Activated CD8-positive, alpha-beta T cell treated with anti-CD3 and anti-CD28 coated beads for 36 hours (primary cell): Measurements from ENCODE around the gene XRCC3. TPM values are rescaled to one million over a fixed set of nuclear protein-coding genes. Genes with fewer than 3 reads are reported as not detected.

Source experiments
- ATAC-seq: fragments of 200-7000 bp; cut with Tn5 transposase; one replicate; pipeline ENCODE4 v1.10.0; 2021; ENCODE audit warnings: mild to moderate bottlenecking, moderate library complexity
- CTCF ChIA-PET: fragments of 350-600 bp; sonication (Branson Sonifier 250); formaldehyde crosslinking; loops from one replicate; lab custom pipeline; 2021; ENCODE audit warnings: antibody characterized with exemption; lab: Charles Lee
- POLR2A ChIA-PET: fragments of 350-600 bp; sonication (Branson Sonifier 250); formaldehyde crosslinking; loops from one replicate; lab custom pipeline; 2021; ENCODE audit warnings: antibody characterized with exemption; lab: Charles Lee
- DNase-seq: peaks from one replicate; pipeline ENCODE4 v3.0.0-alpha.2; 2020
- H3K27ac Mint-ChIP-seq: one replicate; pipeline ENCODE4 v1.8.0; 2021; ENCODE audit warnings: mild to moderate bottlenecking, mixed read lengths
- H3K27me3 Mint-ChIP-seq: one replicate; pipeline ENCODE4 v1.8.0; 2021; ENCODE audit warnings: mixed read lengths
- H3K36me3 Mint-ChIP-seq: one replicate; pipeline ENCODE4 v1.8.0; 2021; ENCODE audit warnings: low read depth, mixed read lengths
- H3K4me1 Mint-ChIP-seq: one replicate; pipeline ENCODE4 v1.8.0; 2021; ENCODE audit warnings: low read depth, mixed read lengths
- H3K4me3 Mint-ChIP-seq: one replicate; pipeline ENCODE4 v1.8.0; 2021; ENCODE audit warnings: mild to moderate bottlenecking, moderate library complexity, mixed read lengths
- H3K9me3 Mint-ChIP-seq: one replicate; pipeline ENCODE4 v1.8.0; 2021; ENCODE audit warnings: mixed read lengths
- intact Hi-C: fragments of 100-400 bp; cut with micrococcal nuclease; formaldehyde crosslinking; loops from one replicate; pipeline ENCODE4 v1.10.0; 2022
- total RNA-seq, 2 experiments: library from RNA; stranded (reverse); gene quantifications; one replicate each; pipeline ENCODE4 v1.2.3, GENCODE V29; 2021
- TF ChIP-seq, protein P1 (sequence below): fragments of 200-600 bp; IDR thresholded peaks from one replicate; pipeline ENCODE4 v1.8.0; 2022; ENCODE audit warnings: antibody characterized with exemption, mild to moderate bottlenecking

The XRCC3 gene
- total RNA-seq, 2 experiments from 2014 or later, result 47.3 to 55.2 TPM

DNA sequence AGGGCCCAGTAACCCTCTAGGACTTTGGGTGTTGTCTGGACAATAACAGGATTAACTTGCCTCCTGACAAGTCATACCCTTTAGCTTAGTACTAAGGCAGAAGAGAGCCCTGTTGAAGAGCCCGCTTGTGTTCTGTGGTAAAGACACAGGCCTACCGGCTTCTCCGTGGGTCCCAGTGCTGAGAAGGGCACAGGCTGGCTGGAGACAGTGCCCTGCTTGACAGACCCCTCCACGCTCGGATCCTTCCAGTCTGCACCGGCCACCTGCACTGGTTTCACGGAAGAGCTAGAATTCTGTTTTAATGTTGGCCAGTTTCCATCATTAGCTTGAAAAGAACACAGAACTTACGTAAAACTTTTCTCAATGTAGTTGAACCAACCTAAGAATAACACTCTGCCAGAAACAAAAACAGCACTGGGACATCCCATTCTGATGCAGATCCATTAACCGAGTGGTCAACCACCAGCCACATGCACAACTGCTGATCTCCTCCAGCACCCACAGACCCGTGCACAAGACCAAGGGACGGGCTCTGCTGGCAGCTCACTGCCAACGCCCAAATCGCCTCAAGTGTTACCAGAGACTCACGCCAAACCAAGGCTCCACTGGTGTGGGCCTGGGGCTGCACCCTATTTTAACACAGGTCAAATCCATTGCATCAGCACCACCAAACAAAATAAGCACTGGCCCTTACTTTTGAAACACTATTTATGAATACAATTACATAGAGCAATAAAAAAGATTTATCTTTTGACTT is 27.4 kb upstream of the XRCC3 start:
- ATAC-seq (no peak), DNase-seq (no peak)
- Mint-ChIP-seq H3K4me1 (no peaks in the 10 kb centered on the region), H3K27ac (no peak overlapping the region), H3K36me3 (no peaks in the 10 kb centered on the region), H3K27me3 (no peaks in the 10 kb centered on the region), H3K9me3 (no peaks in the 10 kb centered on the region), H3K4me3 (no peak overlapping the region)
- TF ChIP-seq, protein P1, sequence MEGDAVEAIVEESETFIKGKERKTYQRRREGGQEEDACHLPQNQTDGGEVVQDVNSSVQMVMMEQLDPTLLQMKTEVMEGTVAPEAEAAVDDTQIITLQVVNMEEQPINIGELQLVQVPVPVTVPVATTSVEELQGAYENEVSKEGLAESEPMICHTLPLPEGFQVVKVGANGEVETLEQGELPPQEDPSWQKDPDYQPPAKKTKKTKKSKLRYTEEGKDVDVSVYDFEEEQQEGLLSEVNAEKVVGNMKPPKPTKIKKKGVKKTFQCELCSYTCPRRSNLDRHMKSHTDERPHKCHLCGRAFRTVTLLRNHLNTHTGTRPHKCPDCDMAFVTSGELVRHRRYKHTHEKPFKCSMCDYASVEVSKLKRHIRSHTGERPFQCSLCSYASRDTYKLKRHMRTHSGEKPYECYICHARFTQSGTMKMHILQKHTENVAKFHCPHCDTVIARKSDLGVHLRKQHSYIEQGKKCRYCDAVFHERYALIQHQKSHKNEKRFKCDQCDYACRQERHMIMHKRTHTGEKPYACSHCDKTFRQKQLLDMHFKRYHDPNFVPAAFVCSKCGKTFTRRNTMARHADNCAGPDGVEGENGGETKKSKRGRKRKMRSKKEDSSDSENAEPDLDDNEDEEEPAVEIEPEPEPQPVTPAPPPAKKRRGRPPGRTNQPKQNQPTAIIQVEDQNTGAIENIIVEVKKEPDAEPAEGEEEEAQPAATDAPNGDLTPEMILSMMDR, result no peak
- intact Hi-C loops, result no loop called here
- POLR2A ChIA-PET, result no interaction called here
- CTCF ChIA-PET, result no interaction called here

DNA sequence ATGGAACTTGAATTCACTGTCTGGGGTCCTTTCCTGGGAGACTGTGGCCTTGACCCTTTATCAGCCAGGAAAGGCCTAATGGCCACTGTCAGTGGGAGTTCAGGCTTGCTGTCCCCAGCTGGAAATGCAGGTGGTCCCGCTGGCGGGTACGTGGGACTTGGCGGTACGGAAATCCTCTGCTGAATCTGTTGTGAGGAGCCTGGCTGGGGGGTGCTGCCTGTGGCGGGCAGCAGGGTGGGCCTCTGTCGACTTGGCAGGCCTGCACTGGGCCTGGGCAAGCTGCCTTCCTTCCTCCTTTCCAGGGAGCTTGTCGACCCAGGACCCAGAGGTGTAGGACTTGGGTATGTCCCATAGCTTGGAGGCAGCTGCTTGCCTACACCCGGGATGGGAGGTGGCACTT is 26.6 kb upstream of the XRCC3 start:
- intact Hi-C loops, result no loop called here

DNA sequence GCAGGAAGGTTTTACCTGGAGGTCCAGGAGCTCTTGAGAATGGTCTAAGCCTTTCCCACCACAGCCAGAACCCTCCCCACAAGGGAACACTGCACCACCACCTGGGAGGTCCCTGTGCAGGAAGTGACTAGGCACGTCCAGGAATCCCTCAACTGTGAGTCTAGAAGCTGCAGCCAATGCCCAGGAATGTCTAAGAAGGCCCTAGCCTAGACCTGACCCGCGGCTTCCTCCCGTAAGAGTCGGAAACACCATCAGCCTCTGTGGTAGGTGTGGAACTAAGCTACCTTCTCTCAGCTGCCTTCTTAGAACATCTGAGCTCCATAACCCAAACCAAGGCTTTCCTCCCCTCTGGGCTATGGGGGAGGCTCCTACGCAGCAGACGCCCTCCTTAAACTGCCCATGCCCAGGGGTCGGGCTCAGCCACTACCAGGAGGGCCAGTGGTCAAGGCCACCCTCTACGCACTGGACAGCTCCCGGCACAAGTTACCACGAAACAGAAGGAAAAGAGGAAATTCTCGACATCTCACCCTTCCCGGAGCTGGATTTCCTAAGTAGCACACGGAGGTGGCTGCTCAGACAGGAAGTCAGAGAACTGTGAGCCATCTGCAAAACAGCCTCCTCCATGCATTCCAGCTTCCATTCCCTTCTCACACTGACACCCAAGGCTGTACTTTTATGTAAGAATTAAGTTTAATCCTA is 25.9 kb upstream of the XRCC3 start:
- no peak overlapping the region for H3K4me3 Mint-ChIP-seq
- no peaks in the 10 kb centered on the region for H3K36me3 Mint-ChIP-seq
- ChIA-PET POLR2A (interaction anchor here (0.9 kb wide), 1 partner anchor 56 kb away, joined by 4 read pairs; no protein-coding TSS in a partner anchor), CTCF (interaction anchor here (1.5 kb wide), 1 partner anchor 337 kb away, joined by 3 read pairs; no protein-coding TSS in a partner anchor)
- H3K4me1 Mint-ChIP-seq, result no peaks in the 10 kb centered on the region
- no peak overlapping the region for H3K27ac Mint-ChIP-seq
- DNase-seq (no peak), ATAC-seq (no peak)
- intact Hi-C loops, result no loop called here
- no peaks in the 10 kb centered on the region for H3K27me3 Mint-ChIP-seq
- TF ChIP-seq, protein P1, result no peak
- no peaks in the 10 kb centered on the region for H3K9me3 Mint-ChIP-seq

More for the DNA sequence above, 26.6 kb upstream of the XRCC3 start:
- H3K4me1 Mint-ChIP-seq, result no peaks in the 10 kb centered on the region
- CTCF ChIA-PET, result interaction anchor here (1.5 kb wide), 1 partner anchor 336 kb away, joined by 3 read pairs; no protein-coding TSS in a partner anchor
- POLR2A ChIA-PET, result no interaction called here
- ATAC-seq (no peak), DNase-seq (no peak)
- H3K4me3 Mint-ChIP-seq, result no peak overlapping the region
- no peaks in the 10 kb centered on the region for H3K36me3 Mint-ChIP-seq
- TF ChIP-seq, protein P1, result no peak
- no peaks in the 10 kb centered on the region for H3K9me3 Mint-ChIP-seq
- no peak overlapping the region for H3K27ac Mint-ChIP-seq
- no peaks in the 10 kb centered on the region for H3K27me3 Mint-ChIP-seq

DNA sequence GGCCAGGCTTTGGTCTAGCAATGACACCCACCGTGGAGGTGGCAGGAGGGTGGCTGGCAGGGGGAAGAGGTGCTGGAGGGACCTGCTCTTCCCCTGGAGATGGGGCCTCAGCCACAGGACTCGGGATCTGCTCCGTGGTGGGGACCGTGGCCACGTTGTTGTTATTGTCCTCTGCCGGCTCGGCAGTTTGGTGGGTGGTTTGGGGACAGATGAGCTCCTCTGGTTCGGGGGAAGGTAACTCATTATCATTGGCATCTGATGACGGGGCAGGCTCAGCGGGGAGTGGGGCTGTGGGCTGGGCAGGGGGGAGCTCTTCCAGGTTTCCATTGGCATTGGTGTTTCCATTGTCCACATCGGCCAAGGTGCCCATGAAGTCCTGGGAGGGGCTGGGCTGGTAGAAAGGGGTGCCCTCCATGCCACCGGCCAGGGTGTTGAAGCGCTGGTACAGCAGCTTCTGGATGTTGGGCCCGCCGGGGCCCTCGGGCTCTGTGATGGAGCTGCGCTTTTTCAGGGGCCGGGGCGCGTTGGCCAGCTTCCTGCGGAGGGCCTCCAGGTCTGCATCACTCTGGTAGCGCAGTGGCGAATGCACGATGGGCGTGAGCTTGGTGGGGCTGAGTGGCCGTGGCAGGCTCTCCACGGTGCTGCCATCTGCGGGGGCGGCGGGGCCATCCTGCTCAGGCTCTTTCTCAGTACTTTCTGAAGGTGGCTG is 24.7 kb upstream of the XRCC3 start:
- DNase-seq (no peak), ATAC-seq (no peak)
- Mint-ChIP-seq H3K9me3 (no peaks in the 10 kb centered on the region), H3K4me3 (no peak overlapping the region), H3K36me3 (no peaks in the 10 kb centered on the region), H3K27me3 (no peaks in the 10 kb centered on the region), H3K4me1 (no peaks in the 10 kb centered on the region), H3K27ac (no peak overlapping the region)
- CTCF ChIA-PET, result no interaction called here
- TF ChIP-seq, protein P1, result no peak
- POLR2A ChIA-PET, result no interaction called here
- intact Hi-C loops, result no loop called here
